Measurements from ENCODE around the gene MTFMT.

MTFMT gene

DNA sequence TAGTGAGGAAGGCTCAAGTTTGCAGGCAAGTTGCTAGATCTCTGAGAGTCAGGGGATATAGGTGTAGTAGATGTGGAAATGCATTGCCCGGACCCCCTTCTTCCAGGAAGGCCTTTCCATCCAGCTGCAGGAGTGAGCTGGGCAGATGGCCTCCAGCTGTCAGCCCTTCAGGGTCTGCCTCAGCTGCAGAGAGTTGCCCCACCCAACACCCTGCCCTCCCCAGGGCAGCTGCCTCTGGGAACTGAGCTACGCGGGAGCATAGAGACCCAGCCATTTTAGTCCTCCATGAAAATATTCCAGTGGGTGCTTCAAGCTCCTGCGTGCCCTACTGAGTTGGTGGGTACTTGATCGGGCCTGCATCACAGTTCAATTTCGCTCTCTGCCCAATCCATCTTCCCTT is 69.3 kb downstream of the MTFMT start:
- Histone ChIP-seq H3K4me1 (ENCODE audit: control insufficient read depth, insufficient read depth, low read length) (no peaks in the 10 kb centered on the region), H3K9me3 (ENCODE audit: control insufficient read depth, low read length) (no peaks in the 10 kb centered on the region), H3K27ac (ENCODE audit: insufficient read depth, low read depth, low read length, poor library complexity, severe bottlenecking) (no peak overlapping the region), H3K4me3 (ENCODE audit: insufficient read depth, low read depth, low read length) (no peak overlapping the region), H3K27me3 (ENCODE audit: control insufficient read depth, insufficient read depth, low read length, poor library complexity, severe bottlenecking) (no peaks in the 10 kb centered on the region), H3K36me3 (ENCODE audit: control insufficient read depth, insufficient read depth, low read length) (peaks cover 37% of the 10 kb centered on the region)
- 94 to 96% methylated on average over 6 of the region's 6 CpGs for WGBS, 2 experiments

DNA sequence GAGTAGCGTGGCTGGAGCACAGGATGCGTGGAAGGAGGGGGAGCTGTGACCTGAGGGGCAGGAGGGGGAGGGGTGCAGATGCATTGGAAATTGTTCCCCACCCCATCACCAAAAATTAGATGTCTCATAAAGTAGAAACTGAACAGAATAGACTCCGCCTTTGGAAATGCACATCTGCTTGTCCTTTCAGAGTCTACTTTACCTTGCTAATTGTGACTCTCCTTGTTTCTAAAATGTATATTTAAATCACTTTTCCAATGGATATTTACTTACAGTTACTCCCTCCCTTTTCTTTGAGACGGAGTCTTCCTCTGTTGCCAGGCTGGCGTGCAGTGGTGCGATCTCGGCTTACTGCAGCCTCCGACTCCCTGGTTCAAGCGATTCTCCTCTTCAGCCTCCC is 70.3 kb downstream of the MTFMT start:
- Histone ChIP-seq H3K27me3 (ENCODE audit: control insufficient read depth, insufficient read depth, low read length, poor library complexity, severe bottlenecking) (no peaks in the 10 kb centered on the region), H3K9me3 (ENCODE audit: control insufficient read depth, low read length) (no peaks in the 10 kb centered on the region), H3K36me3 (ENCODE audit: control insufficient read depth, insufficient read depth, low read length) (peaks cover 29% of the 10 kb centered on the region), H3K27ac (ENCODE audit: insufficient read depth, low read depth, low read length, poor library complexity, severe bottlenecking) (no peak overlapping the region), H3K4me1 (ENCODE audit: control insufficient read depth, insufficient read depth, low read length) (no peaks in the 10 kb centered on the region), H3K4me3 (ENCODE audit: insufficient read depth, low read depth, low read length) (no peak overlapping the region)
- 91 to 94% methylated on average over 8 to 9 of the region's 9 CpGs for WGBS, 2 experiments

DNA sequence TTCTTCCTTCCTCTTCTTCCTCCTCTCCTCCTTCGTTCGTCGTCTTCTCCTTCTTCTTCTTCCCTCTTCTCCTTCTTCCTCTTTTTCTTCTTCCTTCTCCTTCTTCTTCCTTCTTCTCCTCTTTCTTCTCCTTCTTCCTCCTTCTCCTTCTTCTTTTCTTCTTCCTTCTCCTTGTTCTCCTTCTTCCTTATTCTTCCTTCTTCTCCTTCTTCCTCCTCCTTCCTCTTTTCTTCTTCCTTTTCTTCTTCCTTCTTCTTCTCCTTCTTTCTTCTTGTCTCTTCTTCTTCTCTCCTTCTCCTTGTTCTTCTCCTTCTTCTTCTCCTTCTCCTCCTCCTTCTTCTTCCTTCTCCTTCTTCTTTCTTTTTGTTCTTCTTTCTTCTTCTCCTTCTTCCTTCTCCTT is 75.0 kb downstream of the MTFMT start:
- Histone ChIP-seq H3K4me1 (ENCODE audit: control insufficient read depth, insufficient read depth, low read length) (no peaks in the 10 kb centered on the region), H3K36me3 (ENCODE audit: control insufficient read depth, insufficient read depth, low read length) (peaks cover 6% of the 10 kb centered on the region), H3K27ac (ENCODE audit: insufficient read depth, low read depth, low read length, poor library complexity, severe bottlenecking) (no peak overlapping the region), H3K4me3 (ENCODE audit: insufficient read depth, low read depth, low read length) (no peak overlapping the region), H3K27me3 (ENCODE audit: control insufficient read depth, insufficient read depth, low read length, poor library complexity, severe bottlenecking) (no peaks in the 10 kb centered on the region), H3K9me3 (ENCODE audit: control insufficient read depth, low read length) (no peaks in the 10 kb centered on the region)
- WGBS, 2 experiments, result 92 to 95% methylated on average over 2 of the region's 3 CpGs

DNA sequence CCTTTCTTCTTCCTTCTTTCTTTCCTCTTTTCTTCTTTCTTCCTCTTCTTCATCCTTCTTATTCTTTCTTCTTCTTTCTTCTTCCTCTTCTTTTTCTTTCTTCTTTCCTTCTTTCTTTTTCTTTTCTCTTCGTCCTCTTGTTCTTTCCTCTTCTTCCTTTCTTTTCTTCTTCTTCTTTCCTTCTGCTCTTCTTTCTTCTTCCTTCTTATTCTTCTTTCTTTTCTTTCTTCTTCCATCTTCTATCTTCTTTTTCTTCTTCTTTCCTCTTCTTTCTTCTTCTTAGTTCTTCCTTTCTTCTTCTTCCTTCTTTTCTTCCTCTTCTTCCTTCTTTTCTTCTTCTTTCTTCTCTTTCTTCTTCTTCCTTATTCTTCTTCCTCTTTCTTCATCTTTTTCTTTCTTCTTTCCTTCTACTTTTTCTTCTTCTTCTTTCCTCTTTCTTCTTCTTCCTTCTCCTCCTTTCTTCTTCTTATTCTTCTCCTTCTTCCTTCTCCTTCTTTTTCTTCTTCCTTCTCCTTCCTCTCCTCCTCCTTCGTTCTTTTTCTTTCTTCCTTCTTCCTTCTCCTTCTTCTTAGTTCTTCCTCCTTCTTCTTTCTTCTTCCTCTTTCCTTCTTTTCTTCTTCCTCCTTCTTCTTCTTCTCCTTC is 77.5 kb downstream of the MTFMT start:
- no peaks in the 10 kb centered on the region for H3K9me3 ChIP-seq (ENCODE audit: control insufficient read depth, low read length)
- no peaks in the 10 kb centered on the region for H3K36me3 ChIP-seq (ENCODE audit: control insufficient read depth, insufficient read depth, low read length)
- H3K4me3 ChIP-seq (ENCODE audit: insufficient read depth, low read depth, low read length), result no peak overlapping the region
- no peaks in the 10 kb centered on the region for H3K27me3 ChIP-seq (ENCODE audit: control insufficient read depth, insufficient read depth, low read length, poor library complexity, severe bottlenecking)
- H3K27ac ChIP-seq (ENCODE audit: insufficient read depth, low read depth, low read length, poor library complexity, severe bottlenecking), result no peak overlapping the region
- H3K4me1 ChIP-seq (ENCODE audit: control insufficient read depth, insufficient read depth, low read length), result no peaks in the 10 kb centered on the region
- 93 to 95% methylated on average over 2 of the region's 2 CpGs for WGBS, 2 experiments

All from ectodermal cell (in vitro differentiated cells).